Measurements from ENCODE around the gene KMT2C. TPM values are rescaled to one million over a fixed set of nuclear protein-coding genes. Genes with fewer than 3 reads are reported as not detected.

KMT2C gene
- polyA plus RNA-seq, 1 donor from 2014 or later: 29.8 TPM

DNA sequence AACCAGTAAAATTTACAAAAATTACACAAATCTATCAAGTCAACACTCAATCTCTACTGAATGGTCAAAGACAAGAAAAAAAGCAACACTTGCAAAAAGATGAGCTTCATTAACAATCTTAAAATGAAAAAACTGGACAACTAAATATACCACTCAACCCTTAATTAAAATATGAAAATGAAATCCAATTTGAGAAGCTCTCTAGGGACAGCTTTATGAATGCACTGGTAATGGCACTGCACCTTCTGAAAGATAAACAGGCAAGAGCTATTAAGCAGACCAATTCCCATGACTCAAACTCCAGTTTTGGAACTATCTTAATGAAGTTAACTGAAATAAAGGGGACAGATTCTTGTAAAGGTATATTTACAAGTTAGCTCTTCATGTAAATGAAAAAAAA, 274.6 kb downstream of the KMT2C start:
- Histone ChIP-seq H3K36me3 (ENCODE audit: insufficient read depth, low read length) (peaks cover 3% of the 10 kb centered on the region), H4K20me1 (ENCODE audit: insufficient read depth) (no peaks in the 10 kb centered on the region), H2AFZ (ENCODE audit: low read depth, low read length) (no peak overlapping the region)

DNA sequence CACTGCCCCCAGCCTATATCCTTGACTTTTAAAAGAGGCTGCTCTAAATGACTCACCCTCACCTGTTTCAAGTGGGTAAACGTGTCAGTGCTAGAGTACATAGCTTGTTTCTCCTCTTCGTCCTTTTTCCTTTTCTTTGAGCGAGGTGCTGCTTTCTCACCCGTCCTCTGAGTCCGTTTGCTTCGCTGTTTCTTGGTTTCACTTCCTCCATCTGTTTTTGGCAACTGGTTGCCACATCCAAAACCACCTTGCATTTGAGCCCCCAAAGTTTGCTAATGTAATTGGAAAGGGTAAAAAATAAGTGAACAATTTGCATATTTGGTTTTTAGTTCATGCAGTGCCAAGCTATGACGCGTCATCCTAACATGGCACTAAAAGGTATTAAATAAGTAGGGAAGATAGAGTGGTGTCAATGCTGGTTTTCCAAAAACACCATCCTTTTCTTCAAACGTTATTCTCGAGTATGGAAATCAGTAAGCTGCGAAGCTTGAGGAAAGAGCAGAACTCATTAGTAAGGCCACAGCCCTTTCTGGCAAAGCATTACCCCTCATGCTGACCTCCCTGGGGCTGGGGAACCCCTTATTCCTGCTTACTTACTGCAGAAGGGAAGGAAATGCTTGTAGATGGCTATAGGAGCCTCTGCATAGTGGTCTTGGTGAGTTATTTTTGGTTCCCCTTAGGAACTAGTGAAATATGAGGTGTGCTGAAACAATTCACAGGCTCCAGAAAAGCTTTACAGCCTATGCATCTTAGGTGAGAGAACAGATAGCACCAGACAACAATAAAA, 276.8 kb downstream of the KMT2C start:
- Histone ChIP-seq H3F3A (ENCODE audit: insufficient read depth, low read length, poor library complexity, severe bottlenecking) (no peaks in the 10 kb centered on the region), H3K36me3 (ENCODE audit: insufficient read depth, low read length) (peaks cover 3% of the 10 kb centered on the region), H3K27me3 (ENCODE audit: insufficient read depth, low read depth, low read length) (no peaks in the 10 kb centered on the region), H3K4me3 (ENCODE audit: low read length) (no peak overlapping the region), H2AFZ (ENCODE audit: low read depth, low read length) (no peak overlapping the region), H3K4me2 (ENCODE audit: low read length) (no peak overlapping the region), H3K9me2 (ENCODE audit: insufficient read depth, low read length) (no peaks in the 10 kb centered on the region), H3K27ac (ENCODE audit: low read length) (no peak overlapping the region), H4K20me1 (ENCODE audit: insufficient read depth) (no peaks in the 10 kb centered on the region), H3K79me2 (replicated peaks; ENCODE audit: insufficient read depth, low read length) (no peaks in the 10 kb centered on the region), H3K9me3 (ENCODE audit: low read length) (no peaks in the 10 kb centered on the region), H3K9ac (ENCODE audit: low read length) (no peak overlapping the region)
- TF ChIP-seq RAD21 (conservative IDR thresholded peaks at IDR 0.05): no peak

More for the DNA sequence above, 274.6 kb downstream of the KMT2C start:
- H3K9me3 ChIP-seq (ENCODE audit: low read length): no peaks in the 10 kb centered on the region
- no peak overlapping the region for H3K4me2 ChIP-seq (ENCODE audit: low read length)
- no peaks in the 10 kb centered on the region for H3K79me2 ChIP-seq (replicated peaks; ENCODE audit: insufficient read depth, low read length)
- H3K9ac ChIP-seq (ENCODE audit: low read length): no peak overlapping the region
- no peaks in the 10 kb centered on the region for H3K9me2 ChIP-seq (ENCODE audit: insufficient read depth, low read length)
- H3F3A ChIP-seq (ENCODE audit: insufficient read depth, low read length, poor library complexity, severe bottlenecking): no peaks in the 10 kb centered on the region
- H3K27ac ChIP-seq (ENCODE audit: low read length): no peak overlapping the region
- no peak overlapping the region for H3K4me3 ChIP-seq (ENCODE audit: low read length)
- no peaks in the 10 kb centered on the region for H3K27me3 ChIP-seq (ENCODE audit: insufficient read depth, low read depth, low read length)
- TF ChIP-seq TAF1 (IDR thresholded peaks at IDR 0.05; ENCODE audit: low read depth) (no peak), RAD21 (conservative IDR thresholded peaks at IDR 0.05) (no peak), EP300 (conservative IDR thresholded peaks at IDR 0.05; ENCODE audit: poor library complexity, severe bottlenecking) (no peak)
- TF ChIP-seq, protein P1, sequence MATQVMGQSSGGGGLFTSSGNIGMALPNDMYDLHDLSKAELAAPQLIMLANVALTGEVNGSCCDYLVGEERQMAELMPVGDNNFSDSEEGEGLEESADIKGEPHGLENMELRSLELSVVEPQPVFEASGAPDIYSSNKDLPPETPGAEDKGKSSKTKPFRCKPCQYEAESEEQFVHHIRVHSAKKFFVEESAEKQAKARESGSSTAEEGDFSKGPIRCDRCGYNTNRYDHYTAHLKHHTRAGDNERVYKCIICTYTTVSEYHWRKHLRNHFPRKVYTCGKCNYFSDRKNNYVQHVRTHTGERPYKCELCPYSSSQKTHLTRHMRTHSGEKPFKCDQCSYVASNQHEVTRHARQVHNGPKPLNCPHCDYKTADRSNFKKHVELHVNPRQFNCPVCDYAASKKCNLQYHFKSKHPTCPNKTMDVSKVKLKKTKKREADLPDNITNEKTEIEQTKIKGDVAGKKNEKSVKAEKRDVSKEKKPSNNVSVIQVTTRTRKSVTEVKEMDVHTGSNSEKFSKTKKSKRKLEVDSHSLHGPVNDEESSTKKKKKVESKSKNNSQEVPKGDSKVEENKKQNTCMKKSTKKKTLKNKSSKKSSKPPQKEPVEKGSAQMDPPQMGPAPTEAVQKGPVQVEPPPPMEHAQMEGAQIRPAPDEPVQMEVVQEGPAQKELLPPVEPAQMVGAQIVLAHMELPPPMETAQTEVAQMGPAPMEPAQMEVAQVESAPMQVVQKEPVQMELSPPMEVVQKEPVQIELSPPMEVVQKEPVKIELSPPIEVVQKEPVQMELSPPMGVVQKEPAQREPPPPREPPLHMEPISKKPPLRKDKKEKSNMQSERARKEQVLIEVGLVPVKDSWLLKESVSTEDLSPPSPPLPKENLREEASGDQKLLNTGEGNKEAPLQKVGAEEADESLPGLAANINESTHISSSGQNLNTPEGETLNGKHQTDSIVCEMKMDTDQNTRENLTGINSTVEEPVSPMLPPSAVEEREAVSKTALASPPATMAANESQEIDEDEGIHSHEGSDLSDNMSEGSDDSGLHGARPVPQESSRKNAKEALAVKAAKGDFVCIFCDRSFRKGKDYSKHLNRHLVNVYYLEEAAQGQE (IDR thresholded peaks at IDR 0.05; ENCODE audit: borderline replicate concordance): no peak

DNA sequence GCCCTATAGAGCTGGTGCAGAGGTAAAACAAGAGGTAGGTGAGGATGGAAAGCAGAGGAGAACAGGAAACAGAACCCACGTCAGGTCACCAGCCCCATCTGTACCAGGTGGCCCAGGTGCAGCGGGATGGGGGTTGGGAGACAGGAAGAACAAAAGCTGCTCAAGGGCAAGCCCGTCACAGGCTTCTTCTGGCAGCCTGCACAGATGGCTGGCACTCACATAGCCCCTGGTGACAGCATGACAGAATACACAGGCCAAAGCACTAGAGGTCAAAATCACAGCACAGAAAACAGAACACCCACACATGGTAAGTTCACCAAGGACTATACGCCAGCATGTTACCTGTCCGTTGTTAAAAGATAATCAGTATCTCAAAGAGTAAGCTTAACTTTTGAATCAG, 283.5 kb downstream of the KMT2C start:
- no peak overlapping the region for H3K4me2 ChIP-seq (ENCODE audit: low read length)
- H3K9ac ChIP-seq (ENCODE audit: low read length): no peak overlapping the region
- H3K4me3 ChIP-seq (ENCODE audit: low read length): no peak overlapping the region
- H4K20me1 ChIP-seq (ENCODE audit: insufficient read depth): no peaks in the 10 kb centered on the region
- H3K9me2 ChIP-seq (ENCODE audit: insufficient read depth, low read length): no peaks in the 10 kb centered on the region
- H2AFZ ChIP-seq (ENCODE audit: low read depth, low read length): no peak overlapping the region
- no peaks in the 10 kb centered on the region for H3K9me3 ChIP-seq (ENCODE audit: low read length)
- H3K27me3 ChIP-seq (ENCODE audit: insufficient read depth, low read depth, low read length): no peaks in the 10 kb centered on the region
- H3F3A ChIP-seq (ENCODE audit: insufficient read depth, low read length, poor library complexity, severe bottlenecking): no peaks in the 10 kb centered on the region
- H3K36me3 ChIP-seq (ENCODE audit: insufficient read depth, low read length): peaks cover 7% of the 10 kb centered on the region
- no peaks in the 10 kb centered on the region for H3K79me2 ChIP-seq (replicated peaks; ENCODE audit: insufficient read depth, low read length)
- TF ChIP-seq EP300 (conservative IDR thresholded peaks at IDR 0.05; ENCODE audit: poor library complexity, severe bottlenecking) (no peak), SMC3 (conservative IDR thresholded peaks at IDR 0.05; ENCODE audit: poor library complexity) (no peak), TAF1 (IDR thresholded peaks at IDR 0.05; ENCODE audit: low read depth) (no peak), RAD21 (conservative IDR thresholded peaks at IDR 0.05) (no peak), EZH2 (IDR thresholded peaks at IDR 0.05; ENCODE audit: borderline replicate concordance, insufficient read depth, low read length, poor library complexity, severe bottlenecking) (no peak), POLR2AphosphoS5 (IDR thresholded peaks at IDR 0.05) (no peak), MXI1 (conservative IDR thresholded peaks at IDR 0.05; ENCODE audit: poor library complexity, severe bottlenecking) (no peak)
- TF ChIP-seq, protein P1 (IDR thresholded peaks at IDR 0.05; ENCODE audit: borderline replicate concordance): no peak
- TF ChIP-seq, protein P2, sequence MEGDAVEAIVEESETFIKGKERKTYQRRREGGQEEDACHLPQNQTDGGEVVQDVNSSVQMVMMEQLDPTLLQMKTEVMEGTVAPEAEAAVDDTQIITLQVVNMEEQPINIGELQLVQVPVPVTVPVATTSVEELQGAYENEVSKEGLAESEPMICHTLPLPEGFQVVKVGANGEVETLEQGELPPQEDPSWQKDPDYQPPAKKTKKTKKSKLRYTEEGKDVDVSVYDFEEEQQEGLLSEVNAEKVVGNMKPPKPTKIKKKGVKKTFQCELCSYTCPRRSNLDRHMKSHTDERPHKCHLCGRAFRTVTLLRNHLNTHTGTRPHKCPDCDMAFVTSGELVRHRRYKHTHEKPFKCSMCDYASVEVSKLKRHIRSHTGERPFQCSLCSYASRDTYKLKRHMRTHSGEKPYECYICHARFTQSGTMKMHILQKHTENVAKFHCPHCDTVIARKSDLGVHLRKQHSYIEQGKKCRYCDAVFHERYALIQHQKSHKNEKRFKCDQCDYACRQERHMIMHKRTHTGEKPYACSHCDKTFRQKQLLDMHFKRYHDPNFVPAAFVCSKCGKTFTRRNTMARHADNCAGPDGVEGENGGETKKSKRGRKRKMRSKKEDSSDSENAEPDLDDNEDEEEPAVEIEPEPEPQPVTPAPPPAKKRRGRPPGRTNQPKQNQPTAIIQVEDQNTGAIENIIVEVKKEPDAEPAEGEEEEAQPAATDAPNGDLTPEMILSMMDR (IDR thresholded peaks at IDR 0.05; ENCODE audit: poor library complexity, severe bottlenecking): no peak
- H3K27ac ChIP-seq (ENCODE audit: low read length): no peak overlapping the region
